Esophagus squamous epithelium (tissue), 4 donors: ENCODE data around the gene CLNS1A.

Experiments
- CTCF ChIP-seq, 6 experiments: fragments of 450-650 bp in 4 of 6; fragments of 200-600 bp in 2 of 6; sonication (generic) in 2 of 6; IDR thresholded peaks; one replicate each; pipeline ENCODE4 v1.5.1; 2016 to 2019; ENCODE audit warnings: antibody characterized with exemption in 6 of 6, mild to moderate bottlenecking in 4 of 6, moderate library complexity in 4 of 6
- POLR2A ChIP-seq, 4 donors: fragments of 450-650 bp; IDR thresholded peaks; one replicate each; pipeline ENCODE4 v1.6.1; 2017; ENCODE audit warnings: antibody characterized with exemption in 4 of 4, mild to moderate bottlenecking in 4 of 4, moderate library complexity in 3 of 4

DNA sequence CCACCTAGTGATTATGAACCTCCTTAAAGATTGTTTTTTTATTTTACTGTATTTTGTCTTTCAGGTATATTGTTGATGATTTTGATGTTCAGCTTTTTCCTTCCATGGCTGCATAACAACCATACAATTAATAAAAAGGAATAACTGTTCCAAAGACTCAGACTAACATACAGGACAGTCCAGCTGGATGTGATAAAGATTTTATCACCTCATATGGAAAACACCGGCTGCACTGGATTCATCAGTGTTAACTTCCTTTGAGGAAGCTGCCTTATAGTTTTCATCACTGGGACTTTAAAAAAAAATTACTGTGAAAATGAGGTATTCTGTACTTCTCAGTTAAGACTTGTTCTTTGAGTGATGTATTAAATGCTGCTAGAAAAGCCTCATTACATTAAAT is 28.4 kb downstream of the CLNS1A start:
- TF ChIP-seq CTCF (IDR thresholded peaks at IDR 0.05) (no peak), POLR2A (IDR thresholded peaks at IDR 0.05) (no peak)
